Sigmoid colon (tissue), 4 donors: ENCODE measurements around the gene TCF3.

ENCODE experiments used
- CTCF ChIP-seq, 4 experiments: fragments of 450-650 bp in 3 of 4; fragments of 200-600 bp in 1 of 4; IDR thresholded peaks; one replicate each; pipeline ENCODE4 v1.5.1; 2016 to 2019; ENCODE audit warnings: antibody characterized with exemption in 4 of 4, mild to moderate bottlenecking in 3 of 4, moderate library complexity in 2 of 4
- EP300 ChIP-seq, 4 donors: sonication (generic); formaldehyde crosslinking; IDR thresholded peaks; one replicate each; pipeline ENCODE4 v1.6.1; 2017; ENCODE audit warnings: antibody characterized with exemption in 4 of 4

GRCh38 chr19:1610579-1610978 is 41.8 kb downstream of the TCF3 start:
- TF ChIP-seq CTCF (IDR thresholded peaks at IDR 0.05) (no peak), EP300 (IDR thresholded peaks at IDR 0.05) (no peak)
